ENCODE results near the gene LCE7A.

GRCh38 chr1:152824964-152825363 is 34.8 kb upstream of the LCE7A start:
- TF ChIP-seq, protein P1, sequence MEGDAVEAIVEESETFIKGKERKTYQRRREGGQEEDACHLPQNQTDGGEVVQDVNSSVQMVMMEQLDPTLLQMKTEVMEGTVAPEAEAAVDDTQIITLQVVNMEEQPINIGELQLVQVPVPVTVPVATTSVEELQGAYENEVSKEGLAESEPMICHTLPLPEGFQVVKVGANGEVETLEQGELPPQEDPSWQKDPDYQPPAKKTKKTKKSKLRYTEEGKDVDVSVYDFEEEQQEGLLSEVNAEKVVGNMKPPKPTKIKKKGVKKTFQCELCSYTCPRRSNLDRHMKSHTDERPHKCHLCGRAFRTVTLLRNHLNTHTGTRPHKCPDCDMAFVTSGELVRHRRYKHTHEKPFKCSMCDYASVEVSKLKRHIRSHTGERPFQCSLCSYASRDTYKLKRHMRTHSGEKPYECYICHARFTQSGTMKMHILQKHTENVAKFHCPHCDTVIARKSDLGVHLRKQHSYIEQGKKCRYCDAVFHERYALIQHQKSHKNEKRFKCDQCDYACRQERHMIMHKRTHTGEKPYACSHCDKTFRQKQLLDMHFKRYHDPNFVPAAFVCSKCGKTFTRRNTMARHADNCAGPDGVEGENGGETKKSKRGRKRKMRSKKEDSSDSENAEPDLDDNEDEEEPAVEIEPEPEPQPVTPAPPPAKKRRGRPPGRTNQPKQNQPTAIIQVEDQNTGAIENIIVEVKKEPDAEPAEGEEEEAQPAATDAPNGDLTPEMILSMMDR (tag by site-specific recombination; IDR thresholded peaks at IDR 0.05) = no peak
- TF ChIP-seq GFI1B (tag by site-specific recombination; IDR thresholded peaks at IDR 0.05) = no peak
- TF ChIP-seq REST (tag by site-specific recombination; IDR thresholded peaks at IDR 0.05) = no peak
- TF ChIP-seq ZNF426 (tag by site-specific recombination; IDR thresholded peaks at IDR 0.05) = no peak
- no peak for TF ChIP-seq ZNF398 (tag by site-specific recombination; IDR thresholded peaks at IDR 0.05)
- TF ChIP-seq ZNF280D (tag by site-specific recombination; IDR thresholded peaks at IDR 0.05) = no peak
- TF ChIP-seq MEIS1 (CRISPR knock-in tag; IDR thresholded peaks at IDR 0.05; ENCODE audit: borderline replicate concordance) = no peak
- TF ChIP-seq ZSCAN23 (tag by site-specific recombination; IDR thresholded peaks at IDR 0.05) = no peak
- TF ChIP-seq ZNF549 (tag by site-specific recombination; IDR thresholded peaks at IDR 0.05) = no peak
- no peak for TF ChIP-seq ZNF521 (tag by site-specific recombination; IDR thresholded peaks at IDR 0.05)
- TF ChIP-seq SP3 (tag by site-specific recombination; IDR thresholded peaks at IDR 0.05) = no peak
- no peak for TF ChIP-seq ZNF121 (tag by site-specific recombination; IDR thresholded peaks at IDR 0.05)
